Transverse colon (tissue), 4 donors: Measurements from ENCODE around the gene CBX4. TPM values are rescaled to one million over a fixed set of nuclear protein-coding genes. Genes with fewer than 3 reads are reported as not detected.

Experiments used
- DNase-seq: peaks from one replicate; pipeline ENCODE4 v3.0.0-alpha.2; 2019
- H3K27ac ChIP-seq, 4 donors: fragments of 200-600 bp; sonication (generic); 2 replicates each; pipeline ENCODE4 v1.5.1; 2016 to 2018; ENCODE audit warnings: inconsistent platforms in 4 of 4
- H3K27me3 ChIP-seq: fragments of 200-600 bp; sonication (generic); 2 replicates; pipeline ENCODE4 v1.5.1; 2017; ENCODE audit warnings: inconsistent platforms
- H3K36me3 ChIP-seq, 4 donors: fragments of 200-600 bp; sonication (generic); 2 replicates each; pipeline ENCODE4 v1.5.1; 2017 to 2019; ENCODE audit warnings: inconsistent platforms in 4 of 4
- H3K4me1 ChIP-seq, 4 donors: fragments of 200-600 bp; sonication (generic); 2 replicates each; pipeline ENCODE4 v1.5.1; 2017 to 2020; ENCODE audit warnings: inconsistent platforms in 4 of 4
- H3K4me3 ChIP-seq, 4 donors: fragments of 200-600 bp; sonication (generic); 1 replicate in 1 of 4; 2 replicates in 3 of 4; pipeline versions ENCODE4 v1.5.1 to v1.6.1; 2017 to 2019; ENCODE audit warnings: inconsistent platforms in 4 of 4
- H3K9me3 ChIP-seq, 2 donors: fragments of 200-600 bp; sonication (generic); 2 replicates each; pipeline ENCODE4 v1.5.1; 2017 to 2019; ENCODE audit warnings: inconsistent platforms in 2 of 2
- CTCF ChIP-seq, 5 experiments: fragments of 200-600 bp in 3 of 5; fragments of 450-650 bp in 2 of 5; sonication (generic) in 3 of 5; IDR thresholded peaks; 1 replicate in 2 of 5; 2 replicates in 3 of 5; pipeline ENCODE4 v1.5.1; 2016 to 2017; ENCODE audit warnings: antibody characterized with exemption in 5 of 5, inconsistent platforms in 3 of 5, mild to moderate bottlenecking in 2 of 5, moderate library complexity in 1 of 5
- EP300 ChIP-seq: sonication (generic); formaldehyde crosslinking; IDR thresholded peaks from one replicate; pipeline ENCODE4 v1.6.1; 2017; ENCODE audit warnings: antibody characterized with exemption, low read depth
- POLR2A ChIP-seq: fragments of 450-650 bp; IDR thresholded peaks from one replicate; pipeline ENCODE4 v1.6.1; 2016; ENCODE audit warnings: antibody characterized with exemption, mild to moderate bottlenecking, moderate library complexity
- POLR2AphosphoS5 ChIP-seq, 3 donors: sonication (generic); formaldehyde crosslinking; IDR thresholded peaks; one replicate each; pipeline ENCODE4 v1.6.1; 2016; ENCODE audit warnings: antibody characterized with exemption in 3 of 3
- WGBS, 2 donors: methylation state at CpG; one replicate each; pipeline ENCODE4 v1.1.5; 2018; ENCODE audit warnings: low coverage in 1 of 2; 5-methylcytosine and 5-hydroxymethylcytosine counted together
- in situ Hi-C, 4 donors: fragments of 200-750 bp; cut with MboI; loops; one replicate each; pipeline versions ENCODE4 v1.15.0 to v1.15.1; 2017; ENCODE audit warnings: low sequenced_read_pairs in 3 of 4, low pct_ligation_motif_present in 1 of 4, low pct_unique_long_range_greater_than_20kb in 1 of 4
- intact Hi-C: fragments of 100-400 bp; cut with DNase I; formaldehyde crosslinking; loops from one replicate; pipeline ENCODE4 v1.15.1; 2023; ENCODE audit warnings: low total_unique reads
- total RNA-seq, 4 donors: library from RNA; depleted of rRNA; stranded (reverse); fragments of >200 nt; gene quantifications; one replicate each; pipeline ENCODE4 v1.1.0, GENCODE V29; 2016

Gene CBX4
- total RNA-seq, 4 donors from 2014 or later = 6.6 to 25.1 (median 8.3) TPM

GRCh38 chr17:79859676-79860615 lies 20.7 kb upstream of the CBX4 start:
- in situ Hi-C loops = no loop called here
- Histone ChIP-seq H3K27me3 (peaks cover 4% of the 10 kb centered on the region), H3K27ac (no peak overlapping the region), H3K9me3 (no peaks in the 10 kb centered on the region), H3K36me3 (no peaks in the 10 kb centered on the region), H3K4me3 (no peak overlapping the region), H3K4me1 (no peaks in the 10 kb centered on the region)
- TF ChIP-seq POLR2AphosphoS5 (IDR thresholded peaks at IDR 0.05) = no peak
- TF ChIP-seq POLR2A = no peak
- no peak for TF ChIP-seq EP300
- no peak for TF ChIP-seq CTCF (IDR thresholded peaks at IDR 0.05)
- intact Hi-C loops = no loop called here
- DNase-seq = no peak
- 56 to 89% methylated on average over 2 to 21 of the region's 38 CpGs for WGBS, 2 donors

- Histone ChIP-seq H3K9me3 (no peaks in the 10 kb centered on the region), H3K36me3 (no peaks in the 10 kb centered on the region), H3K27ac (no peak overlapping the region), H3K4me3 (no peak overlapping the region), H3K27me3 (peaks cover 4% of the 10 kb centered on the region), H3K4me1 (peaks cover 0 to 13% (median 6%) of the 10 kb centered on the region in 4 donors)
- TF ChIP-seq POLR2A (no peak), POLR2AphosphoS5 (IDR thresholded peaks at IDR 0.05) (no peak), EP300 (no peak), CTCF (IDR thresholded peaks at IDR 0.05) (no peak)
- in situ Hi-C loops = no loop called here
- intact Hi-C loops = no loop called here
- no peak for DNase-seq
- 86 to 88% methylated on average over 1 to 8 of the region's 8 CpGs for WGBS, 2 donors
Observed at GRCh38 chr17:79857095-79857494, 17.9 kb upstream of the CBX4 start.

GRCh38 chr17:79855331-79856124 lies 16.3 kb upstream of the CBX4 start:
- Histone ChIP-seq H3K36me3 (no peaks in the 10 kb centered on the region), H3K9me3 (no peaks in the 10 kb centered on the region), H3K27ac (no peak overlapping the region), H3K4me1 (peaks cover 0 to 13% (median 6%) of the 10 kb centered on the region in 4 donors), H3K27me3 (peaks cover 4% of the 10 kb centered on the region), H3K4me3 (no peak overlapping the region)
- in situ Hi-C loops = no loop called here
- DNase-seq = no peak
- TF ChIP-seq POLR2AphosphoS5 (IDR thresholded peaks at IDR 0.05) (no peak), CTCF (IDR thresholded peaks at IDR 0.05) (no peak), POLR2A (no peak), EP300 (no peak)
- 87 to 95% methylated on average over 6 to 20 of the region's 21 CpGs for WGBS, 2 donors
- intact Hi-C loops = no loop called here
